ENCODE results near the gene SEBOX. TPM values are rescaled to one million over a fixed set of nuclear protein-coding genes. Genes with fewer than 3 reads are reported as not detected.
A peak's percentile ranks its signal among the peaks of the same experiment; 100 is the strongest.

Gene SEBOX
- total and polyA plus RNA-seq, 2 experiments from 2014 or later: not detected

GRCh38 chr17:28388106-28388505, 23.1 kb upstream of the SEBOX start:
- peaks cover 35% of the 10 kb centered on the region for H3K27me3 ChIP-seq (ENCODE audit: insufficient read depth)
- TF ChIP-seq REST (IDR thresholded peaks at IDR 0.05; ENCODE audit: unreplicated experiment): no peak
- TF ChIP-seq POLR2AphosphoS5 (IDR thresholded peaks at IDR 0.05; ENCODE audit: low read depth): no peak
- ATAC-seq (no peak), DNase-seq (ENCODE audit: low spot score) (no peak)
- H3K27ac ChIP-seq (ENCODE audit: low read depth): no peak overlapping the region
- H3K4me3 Mint-ChIP-seq: no peak overlapping the region
- no peaks in the 10 kb centered on the region; the same call in 2 of the 3 replicates for H3K9me3 Mint-ChIP-seq
- H3K36me3 ChIP-seq (ENCODE audit: insufficient read depth): no peaks in the 10 kb centered on the region
- H4K20me1 ChIP-seq (replicated peaks; ENCODE audit: insufficient read depth): no peaks in the 10 kb centered on the region
- H3K27ac Mint-ChIP-seq: no peak overlapping the region
- H3K79me2 ChIP-seq (replicated peaks; ENCODE audit: insufficient read depth): no peaks in the 10 kb centered on the region
- peaks cover 13% of the 10 kb centered on the region for H3K36me3 Mint-ChIP-seq (ENCODE audit: low read depth)
- no peaks in the 10 kb centered on the region; the same call in 1 of the 2 replicates for H3K4me1 ChIP-seq (ENCODE audit: insufficient read depth)
- H3K4me1 Mint-ChIP-seq: peaks cover 8% of the 10 kb centered on the region; the same call in 2 of the 3 replicates
- no peak overlapping the region for H3K4me3 ChIP-seq
- H2AFZ ChIP-seq: no peak overlapping the region
- no peak overlapping the region for H3K4me2 ChIP-seq
- peaks cover 32% of the 10 kb centered on the region for H3K27me3 Mint-ChIP-seq (ENCODE audit: insufficient read depth, low read depth, poor library complexity)
- no peaks in the 10 kb centered on the region for H3F3A ChIP-seq (replicated peaks; ENCODE audit: low read depth)
- H3K9me2 ChIP-seq (ENCODE audit: insufficient read depth): no peaks in the 10 kb centered on the region

GRCh38 chr17:28386391-28386790, 21.4 kb upstream of the SEBOX start:
- Mint-ChIP-seq H3K9me3 (no peaks in the 10 kb centered on the region; the same call in 2 of the 3 replicates), H3K36me3 (ENCODE audit: low read depth) (peaks cover 12% of the 10 kb centered on the region), H3K4me1 (peaks cover 10% of the 10 kb centered on the region), H3K27ac (no peak overlapping the region), H3K27me3 (ENCODE audit: insufficient read depth, low read depth, poor library complexity) (peaks cover 48% of the 10 kb centered on the region), H3K4me3 (no peak overlapping the region)
- H3K9me2 ChIP-seq (ENCODE audit: insufficient read depth): no peaks in the 10 kb centered on the region
- peaks cover 5% of the 10 kb centered on the region; the same call in 1 of the 2 replicates for H3K4me1 ChIP-seq (ENCODE audit: insufficient read depth)
- no peaks in the 10 kb centered on the region for H3K79me2 ChIP-seq (replicated peaks; ENCODE audit: insufficient read depth)
- no peak overlapping the region for H3K27ac ChIP-seq (ENCODE audit: low read depth)
- no peak for DNase-seq (ENCODE audit: low spot score)
- H2AFZ ChIP-seq: no peak overlapping the region
- peaks cover 52% of the 10 kb centered on the region for H3K27me3 ChIP-seq (ENCODE audit: insufficient read depth)
- no peak for TF ChIP-seq ZNF114 (CRISPR knock-in tag; IDR thresholded peaks at IDR 0.05)
- TF ChIP-seq EZH2phosphoT487 (IDR thresholded peaks at IDR 0.05; ENCODE audit: unreplicated experiment): no peak
- no peak for TF ChIP-seq POLR2AphosphoS5 (IDR thresholded peaks at IDR 0.05; ENCODE audit: low read depth)
- 0 out of 2 replicates have a peak, but pooled peaks cover 4% of the 10 kb centered on the region for H3F3A ChIP-seq (replicated peaks; ENCODE audit: low read depth)
- ATAC-seq: no peak
- no peak overlapping the region for H3K4me3 ChIP-seq
- no peaks in the 10 kb centered on the region for H3K36me3 ChIP-seq (ENCODE audit: insufficient read depth)
- H4K20me1 ChIP-seq (replicated peaks; ENCODE audit: insufficient read depth): no peaks in the 10 kb centered on the region
- H3K4me2 ChIP-seq: no peak overlapping the region

- Histone ChIP-seq H3K27ac (ENCODE audit: low read depth) (no peak overlapping the region), H3K4me3 (peak overlapping the region; percentile 90), H2AFZ (0 out of 2 replicates have a peak overlapping the region, but pooled peaks have one; percentile 96), H3K36me3 (ENCODE audit: insufficient read depth) (no peaks in the 10 kb centered on the region), H4K20me1 (replicated peaks; ENCODE audit: insufficient read depth) (no peaks in the 10 kb centered on the region), H3K27me3 (ENCODE audit: insufficient read depth) (peaks cover 62% of the 10 kb centered on the region), H3K4me1 (ENCODE audit: insufficient read depth) (peaks cover 8% of the 10 kb centered on the region; the same call in 1 of the 2 replicates), H3K79me2 (replicated peaks; ENCODE audit: insufficient read depth) (no peaks in the 10 kb centered on the region), H3K9me2 (ENCODE audit: insufficient read depth) (no peaks in the 10 kb centered on the region), H3K4me2 (peak overlapping the region; percentile 95), H3F3A (replicated peaks; ENCODE audit: low read depth) (0 out of 2 replicates have a peak, but pooled peaks cover 4% of the 10 kb centered on the region)
- Mint-ChIP-seq H3K27ac (no peak overlapping the region), H3K4me1 (peaks cover 11% of the 10 kb centered on the region), H3K36me3 (ENCODE audit: low read depth) (peaks cover 3% of the 10 kb centered on the region), H3K27me3 (ENCODE audit: insufficient read depth, low read depth, poor library complexity) (peaks cover 58% of the 10 kb centered on the region), H3K4me3 (peak overlapping the region; percentile 87), H3K9me3 (no peaks in the 10 kb centered on the region; the same call in 2 of the 3 replicates)
- no peak for DNase-seq (ENCODE audit: low spot score)
- ATAC-seq: no peak
- TF ChIP-seq CREB1 (CRISPR knock-in tag; IDR thresholded peaks at IDR 0.05; ENCODE audit: low read depth): no peak
- TF ChIP-seq STAT1 (IDR thresholded peaks at IDR 0.05; ENCODE audit: unreplicated experiment): no peak
- no peak for TF ChIP-seq EZH2 (IDR thresholded peaks at IDR 0.05; ENCODE audit: low read depth, unreplicated experiment)
Measured at GRCh38 chr17:28385406-28385805, 20.4 kb upstream of the SEBOX start.
